Measurements from ENCODE around the gene CLTA.

The CLTA gene

GRCh38 chr9:36211510-36211909 lies 20.8 kb downstream of the CLTA start:
- Mint-ChIP-seq H3K4me3 (no peak overlapping the region), H3K4me1 (peaks cover 12% of the 10 kb centered on the region), H3K27ac (peak overlapping the region in 1 of 3 experiments; percentile 21), H3K27me3 (ENCODE audit: low read depth) (no peaks in the 10 kb centered on the region), H3K9me3 (no peaks in the 10 kb centered on the region), H3K36me3 (ENCODE audit: low read depth) (peaks cover 82% of the 10 kb centered on the region)
- no peak for TF ChIP-seq CTCF (IDR thresholded peaks at IDR 0.05; ENCODE audit: unreplicated experiment in 3 of 3)

- H3K27me3 Mint-ChIP-seq (ENCODE audit: low read depth), result no peaks in the 10 kb centered on the region
- no peaks in the 10 kb centered on the region for H3K9me3 Mint-ChIP-seq
- no peak for TF ChIP-seq CTCF (IDR thresholded peaks at IDR 0.05; ENCODE audit: unreplicated experiment in 3 of 3)
- peaks cover 8% of the 10 kb centered on the region for H3K4me1 Mint-ChIP-seq
- H3K36me3 Mint-ChIP-seq (ENCODE audit: low read depth), result peaks cover 76% of the 10 kb centered on the region
- H3K27ac Mint-ChIP-seq, result no peak overlapping the region
- no peak overlapping the region for H3K4me3 Mint-ChIP-seq
These were observed 22.7 kb downstream of the CLTA start for GRCh38 chr9:36213387-36213786.

- H3K4me1 Mint-ChIP-seq, result peaks cover 8% of the 10 kb centered on the region
- no peak overlapping the region for H3K4me3 Mint-ChIP-seq
- H3K27ac Mint-ChIP-seq, result no peak overlapping the region
- no peaks in the 10 kb centered on the region for H3K9me3 Mint-ChIP-seq
- no peaks in the 10 kb centered on the region for H3K27me3 Mint-ChIP-seq (ENCODE audit: low read depth)
- peaks cover 76% of the 10 kb centered on the region for H3K36me3 Mint-ChIP-seq (ENCODE audit: low read depth)
- no peak for TF ChIP-seq CTCF (IDR thresholded peaks at IDR 0.05; ENCODE audit: unreplicated experiment in 3 of 3)
These were observed 23.3 kb downstream of the CLTA start for GRCh38 chr9:36213989-36214388.

- no peak for TF ChIP-seq CTCF (IDR thresholded peaks at IDR 0.05; ENCODE audit: unreplicated experiment in 3 of 3)
- Mint-ChIP-seq H3K4me3 (no peak overlapping the region), H3K27me3 (ENCODE audit: low read depth) (no peaks in the 10 kb centered on the region), H3K4me1 (peaks cover 8% of the 10 kb centered on the region), H3K27ac (peak overlapping the region; percentile 24 to 64 (median 49)), H3K36me3 (ENCODE audit: low read depth) (peaks cover 76% of the 10 kb centered on the region), H3K9me3 (no peaks in the 10 kb centered on the region)
These were observed 23.9 kb downstream of the CLTA start for GRCh38 chr9:36214571-36214970.

GRCh38 chr9:36217256-36217968 lies 26.7 kb downstream of the CLTA start:
- TF ChIP-seq CTCF (IDR thresholded peaks at IDR 0.05; ENCODE audit: unreplicated experiment in 3 of 3), result no peak
- peaks cover 8% of the 10 kb centered on the region for H3K4me1 Mint-ChIP-seq
- H3K36me3 Mint-ChIP-seq (ENCODE audit: low read depth), result peaks cover 74% of the 10 kb centered on the region
- H3K9me3 Mint-ChIP-seq, result peaks cover under 1% of the 10 kb centered on the region
- peak overlapping the region in 2 of 3 experiments; percentile 10 to 15 for H3K27ac Mint-ChIP-seq
- no peak overlapping the region for H3K4me3 Mint-ChIP-seq
- no peaks in the 10 kb centered on the region for H3K27me3 Mint-ChIP-seq (ENCODE audit: low read depth)

GRCh38 chr9:36218011-36218410 lies 27.3 kb downstream of the CLTA start:
- Mint-ChIP-seq H3K27ac (peak overlapping the region in 1 of 3 experiments; percentile 4), H3K9me3 (peaks cover 7% of the 10 kb centered on the region), H3K27me3 (ENCODE audit: low read depth) (no peaks in the 10 kb centered on the region), H3K4me1 (peaks cover 8% of the 10 kb centered on the region), H3K36me3 (ENCODE audit: low read depth) (peaks cover 74% of the 10 kb centered on the region), H3K4me3 (no peak overlapping the region)
- no peak for TF ChIP-seq CTCF (IDR thresholded peaks at IDR 0.05; ENCODE audit: unreplicated experiment in 3 of 3)

All from nephron (organoid).